ENCODE measurements around the gene STAC.

STAC gene

GRCh38 chr3:36540888-36541518 lies 160.7 kb downstream of the STAC start:
- no peak overlapping the region for H3K27ac ChIP-seq

GRCh38 chr3:36542186-36542585 lies 161.9 kb downstream of the STAC start:
- TF ChIP-seq ZFX (IDR thresholded peaks at IDR 0.05), result no peak
- TF ChIP-seq CTCF (conservative IDR thresholded peaks at IDR 0.05), result no peak

More at GRCh38 chr3:36540888-36541518, 160.7 kb downstream of the STAC start:
- TF ChIP-seq CTCF (conservative IDR thresholded peaks at IDR 0.05) (peak; percentile 90), ZFX (IDR thresholded peaks at IDR 0.05) (no peak)

GRCh38 chr3:36543276-36543997 lies 163.1 kb downstream of the STAC start:
- no peak overlapping the region for H3K27ac ChIP-seq
- no peak for TF ChIP-seq ZFX (IDR thresholded peaks at IDR 0.05)
- no peak for TF ChIP-seq CTCF (conservative IDR thresholded peaks at IDR 0.05)

More at GRCh38 chr3:36542186-36542585, 161.9 kb downstream of the STAC start:
- H3K27ac ChIP-seq, result no peak overlapping the region

- TF ChIP-seq CTCF (conservative IDR thresholded peaks at IDR 0.05), result no peak
- no peak for TF ChIP-seq ZFX (IDR thresholded peaks at IDR 0.05)
- H3K27ac ChIP-seq, result no peak overlapping the region
Observed at GRCh38 chr3:36546226-36546625, 165.9 kb downstream of the STAC start.

- TF ChIP-seq CTCF (conservative IDR thresholded peaks at IDR 0.05) (no peak), ZFX (IDR thresholded peaks at IDR 0.05) (no peak)
- H3K27ac ChIP-seq, result no peak overlapping the region
Observed at GRCh38 chr3:36548712-36549111, 168.4 kb downstream of the STAC start.

- TF ChIP-seq CTCF (conservative IDR thresholded peaks at IDR 0.05), result no peak
- no peak for TF ChIP-seq ZFX (IDR thresholded peaks at IDR 0.05)
- no peak overlapping the region for H3K27ac ChIP-seq
Observed at GRCh38 chr3:36557021-36557707, 176.9 kb downstream of the STAC start.
